Endothelial cell of umbilical vein (primary cell): Measurements from ENCODE around the gene SNED1.

ENCODE experiments used
- EZH2 ChIP-seq: IDR thresholded peaks from 2 replicates; pipeline ENCODE4 v1.6.1; 2012; ENCODE audit warnings: borderline replicate concordance, low read depth, mild to moderate bottlenecking, moderate library complexity, low read length, inconsistent platforms; ENCODE audit not compliant: severe bottlenecking
- FOS ChIP-seq: IDR thresholded peaks from 2 replicates; pipeline ENCODE4 v1.6.1; 2011; ENCODE audit warnings: mild to moderate bottlenecking, low read length, moderate library complexity, borderline replicate concordance; ENCODE audit not compliant: insufficient read depth
- JUN ChIP-seq: IDR thresholded peaks from 2 replicates; pipeline ENCODE4 v1.6.1; 2011; ENCODE audit warnings: borderline replicate concordance, low read depth; ENCODE audit not compliant: insufficient read length, insufficient read depth
- POLR2A ChIP-seq: IDR thresholded peaks from 2 replicates; pipeline ENCODE4 v1.6.1; 2012; ENCODE audit warnings: low read depth, mild to moderate bottlenecking, control low read depth, low read length
- POLR2AphosphoS5 ChIP-seq: IDR thresholded peaks from 2 replicates; pipeline ENCODE4 v1.6.1; 2012; ENCODE audit warnings: low read depth, mild to moderate bottlenecking, control low read depth, low read length, moderate library complexity; ENCODE audit not compliant: insufficient read depth
- TF ChIP-seq, protein P1 (sequence below), 2 donors: IDR thresholded peaks; 1 replicate in 1 of 2; 2 replicates in 1 of 2; pipeline ENCODE4 v1.5.1; 2011; ENCODE audit warnings: low read length in 2 of 2, mild to moderate bottlenecking in 2 of 2, moderate library complexity in 2 of 2, control low read depth in 1 of 2, inconsistent platforms in 1 of 2, low read depth in 1 of 2; ENCODE audit not compliant: insufficient read depth in 1 of 2; ENCODE audit errors: extremely low read depth in 1 of 2

DNA sequence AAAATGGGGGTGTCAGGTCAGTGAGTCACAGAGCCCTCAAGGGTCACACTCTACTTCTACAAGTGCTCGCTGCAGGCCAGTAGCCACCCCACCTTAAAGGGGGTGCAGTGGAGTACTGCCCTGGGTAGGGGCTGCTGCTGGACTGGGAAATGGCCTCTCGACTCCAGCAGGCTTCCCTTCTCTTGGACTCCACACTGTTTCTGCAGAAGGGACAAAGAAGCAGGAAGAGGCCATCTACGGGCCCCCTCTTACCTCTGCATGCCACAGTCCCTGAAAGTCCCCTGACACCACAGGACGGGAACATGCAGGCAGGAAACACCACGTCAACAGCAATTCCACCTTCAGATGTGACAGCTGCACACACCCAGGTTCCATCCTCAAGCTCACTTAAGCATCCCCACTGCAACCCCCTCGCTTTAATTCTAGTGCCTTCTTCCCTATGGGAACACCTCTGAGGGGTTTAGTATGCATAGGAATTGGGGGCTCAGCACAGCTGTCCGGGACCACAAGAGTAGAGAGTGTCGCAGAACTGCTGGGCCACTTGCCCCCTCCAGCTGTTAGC is 22.3 kb downstream of the SNED1 start:
- TF ChIP-seq, protein P1, sequence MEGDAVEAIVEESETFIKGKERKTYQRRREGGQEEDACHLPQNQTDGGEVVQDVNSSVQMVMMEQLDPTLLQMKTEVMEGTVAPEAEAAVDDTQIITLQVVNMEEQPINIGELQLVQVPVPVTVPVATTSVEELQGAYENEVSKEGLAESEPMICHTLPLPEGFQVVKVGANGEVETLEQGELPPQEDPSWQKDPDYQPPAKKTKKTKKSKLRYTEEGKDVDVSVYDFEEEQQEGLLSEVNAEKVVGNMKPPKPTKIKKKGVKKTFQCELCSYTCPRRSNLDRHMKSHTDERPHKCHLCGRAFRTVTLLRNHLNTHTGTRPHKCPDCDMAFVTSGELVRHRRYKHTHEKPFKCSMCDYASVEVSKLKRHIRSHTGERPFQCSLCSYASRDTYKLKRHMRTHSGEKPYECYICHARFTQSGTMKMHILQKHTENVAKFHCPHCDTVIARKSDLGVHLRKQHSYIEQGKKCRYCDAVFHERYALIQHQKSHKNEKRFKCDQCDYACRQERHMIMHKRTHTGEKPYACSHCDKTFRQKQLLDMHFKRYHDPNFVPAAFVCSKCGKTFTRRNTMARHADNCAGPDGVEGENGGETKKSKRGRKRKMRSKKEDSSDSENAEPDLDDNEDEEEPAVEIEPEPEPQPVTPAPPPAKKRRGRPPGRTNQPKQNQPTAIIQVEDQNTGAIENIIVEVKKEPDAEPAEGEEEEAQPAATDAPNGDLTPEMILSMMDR (IDR thresholded peaks at IDR 0.05; ENCODE audit: extremely low read depth in 1 of 2, insufficient read depth in 1 of 2, low read depth in 1 of 2, low read length in 2 of 2) = no peak
- TF ChIP-seq POLR2A = no peak
- TF ChIP-seq EZH2 = no peak
- TF ChIP-seq FOS = no peak
- TF ChIP-seq POLR2AphosphoS5 = no peak
- TF ChIP-seq JUN = no peak
